Bronchial epithelial cell (primary cell): ENCODE results near the gene IL3RA. TPM values are rescaled to one million over a fixed set of nuclear protein-coding genes. Genes with fewer than 3 reads are reported as not detected.
"Not testable (repeated sequence)": the region's sequence is repeated elsewhere in the genome, so short reads cannot be mapped to it uniquely, and the experiment has no call there.

Experiments
- DNase-seq: peaks from one replicate; pipeline ENCODE4 v3.0.0-alpha.2; 2010; ENCODE audit warnings: low read depth
- FAIRE-seq: peaks from 2 replicates; lab custom pipeline; 2011; peaks lifted over from hg19 to GRCh38; lab: Jason Lieb, UNC
- H3K27me3 ChIP-seq: 2 replicates; pipeline ENCODE4 v1.5.1; 2011; ENCODE audit warnings: low read length; ENCODE audit not compliant: control insufficient read depth, insufficient read depth
- H3K36me3 ChIP-seq: 2 replicates; pipeline ENCODE4 v1.5.1; 2011; ENCODE audit warnings: low read length; ENCODE audit not compliant: control insufficient read depth, insufficient read depth
- H3K4me3 ChIP-seq: 2 replicates; pipeline ENCODE4 v1.5.1; 2011; ENCODE audit warnings: mild to moderate bottlenecking, low read depth, low read length, control low read depth
- CTCF ChIP-seq: IDR thresholded peaks from 2 replicates; pipeline ENCODE4 v1.5.1; 2011; ENCODE audit warnings: mild to moderate bottlenecking, moderate library complexity, low read length, control low read depth, inconsistent platforms; ENCODE audit not compliant: insufficient read depth, severe bottlenecking
- total RNA-seq: library from RNA; depleted of rRNA; stranded (reverse); fragments of >200 nt; gene quantifications from 2 replicates; pipeline ENCODE4 v1.2.1, GENCODE V29; 2014

IL3RA gene
- total RNA-seq, 1 donor from 2014 or later, result not detected

- FAIRE-seq (no peak), DNase-seq (no peak)
- Histone ChIP-seq H3K36me3 (no peaks in the 10 kb centered on the region), H3K27me3 (no peaks in the 10 kb centered on the region), H3K4me3 (no peak overlapping the region)
- TF ChIP-seq CTCF, result no peak
Observed at GRCh38 chrX:1295550-1295949, 41.0 kb upstream of the IL3RA start.

GRCh38 chrX:1297591-1297990, 39.0 kb upstream of the IL3RA start:
- DNase-seq, H3K27me3 ChIP-seq, H3K36me3 ChIP-seq, H3K4me3 ChIP-seq, FAIRE-seq: not testable (repeated sequence)

GRCh38 chrX:1300449-1300848, 36.1 kb upstream of the IL3RA start:
- FAIRE-seq (no peak), DNase-seq (no peak)
- Histone ChIP-seq H3K36me3 (no peaks in the 10 kb centered on the region), H3K27me3 (no peaks in the 10 kb centered on the region), H3K4me3 (no peak overlapping the region)
- TF ChIP-seq CTCF, result no peak

- H3K36me3 ChIP-seq, result no peaks in the 10 kb centered on the region
- H3K27me3 ChIP-seq, result no peaks in the 10 kb centered on the region
- no peak for DNase-seq
- H3K4me3 ChIP-seq, result no peak overlapping the region
- no peak for FAIRE-seq
- no peak for TF ChIP-seq CTCF
Observed at GRCh38 chrX:1305411-1305810, 31.2 kb upstream of the IL3RA start.

- Histone ChIP-seq H3K36me3 (no peaks in the 10 kb centered on the region), H3K27me3 (no peaks in the 10 kb centered on the region), H3K4me3 (no peak overlapping the region)
- DNase-seq (no peak), FAIRE-seq (no peak)
- no peak for TF ChIP-seq CTCF
Observed at GRCh38 chrX:1306909-1307625, 29.5 kb upstream of the IL3RA start.

- DNase-seq (no peak), FAIRE-seq (no peak)
- H3K27me3 ChIP-seq, result no peaks in the 10 kb centered on the region
- no peaks in the 10 kb centered on the region for H3K36me3 ChIP-seq
- no peak overlapping the region for H3K4me3 ChIP-seq
- no peak for TF ChIP-seq CTCF
Observed at GRCh38 chrX:1307626-1308340, 28.8 kb upstream of the IL3RA start.
